HG03175 (cell line): Measurements from ENCODE around the gene FERD3L.

Experiments
- ATAC-seq: cut with Tn5 transposase; IDR thresholded peaks from one replicate; pipeline ENCODE4 v1.9.1; 2021; ENCODE audit warnings: mild to moderate bottlenecking, moderate library complexity; ENCODE audit not compliant: unreplicated experiment

The FERD3L gene

GRCh38 chr7:19117091-19117869 lies 27.9 kb downstream of the FERD3L start, which contains the start of gene TWIST1:
TSS of gene TWIST1 (minus strand) at chr7:19117636. CDS start at chr7:19117321, 315 bp downstream.
- ATAC-seq = peak; percentile 49

GRCh38 chr7:19116121-19117090 lies 28.8 kb downstream of the FERD3L start:
- ATAC-seq = peak; percentile 21

DNA sequence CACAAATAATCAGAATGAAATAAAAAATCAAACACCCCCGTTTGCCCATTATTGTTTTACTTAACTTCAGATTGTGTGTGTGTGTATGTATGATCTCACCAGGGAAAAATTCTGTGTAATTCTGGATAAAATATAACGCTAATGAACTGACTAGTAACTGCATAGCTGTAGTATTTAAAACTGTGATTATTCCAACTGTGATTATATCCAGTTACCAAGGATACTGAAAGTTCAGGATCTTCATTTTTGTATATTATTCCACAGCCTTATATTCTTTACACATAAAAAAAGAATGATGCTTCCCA lies 30.7 kb downstream of the FERD3L start:
- ATAC-seq = no peak

DNA sequence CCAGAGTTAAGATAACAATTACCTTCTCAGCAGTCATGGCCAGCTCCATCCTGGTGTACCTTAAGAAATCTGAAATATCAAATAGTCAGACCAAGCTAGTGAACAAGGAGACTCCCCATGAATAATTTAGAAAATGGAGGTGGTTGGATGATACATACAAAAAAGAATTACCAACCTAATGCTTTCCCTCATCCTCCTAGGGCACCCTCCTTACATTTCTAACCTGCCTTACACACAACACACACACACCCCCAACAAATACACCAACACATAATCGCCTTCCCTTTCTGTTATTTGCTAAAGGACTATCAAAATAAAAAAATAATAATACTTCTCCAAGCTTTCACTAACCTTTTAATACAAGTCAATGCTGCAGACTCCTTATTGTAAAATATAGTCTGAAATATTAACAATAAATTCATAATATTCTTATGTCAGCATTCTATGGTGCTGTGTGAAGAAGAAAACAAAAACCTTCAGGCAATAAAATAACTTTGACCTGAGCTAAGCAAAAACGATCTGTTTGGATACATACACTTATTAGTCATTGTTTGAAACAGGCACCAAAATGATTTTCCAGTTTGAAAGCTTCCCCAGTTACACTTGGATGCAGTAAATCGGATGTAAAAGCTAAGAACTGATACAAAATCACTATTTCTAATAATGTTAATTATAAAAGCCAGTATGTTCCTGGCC lies 31.2 kb downstream of the FERD3L start:
- no peak for ATAC-seq

DNA sequence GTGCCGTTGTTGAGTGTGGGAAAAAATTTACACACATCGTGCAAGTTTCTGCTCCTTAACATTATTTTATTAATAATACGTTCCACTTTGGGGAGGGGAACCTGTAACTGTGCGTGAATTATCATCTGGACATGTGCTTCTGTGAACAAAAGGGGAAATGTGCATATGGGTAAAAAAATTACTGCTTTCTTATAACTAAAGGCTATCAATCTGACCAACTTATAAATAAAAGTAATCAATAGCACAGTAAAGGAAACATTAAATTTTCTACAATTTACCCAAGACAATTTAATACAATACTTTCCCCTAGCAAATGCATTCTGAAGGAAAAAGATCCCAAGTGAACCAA lies 32.2 kb downstream of the FERD3L start:
- ATAC-seq = no peak

DNA sequence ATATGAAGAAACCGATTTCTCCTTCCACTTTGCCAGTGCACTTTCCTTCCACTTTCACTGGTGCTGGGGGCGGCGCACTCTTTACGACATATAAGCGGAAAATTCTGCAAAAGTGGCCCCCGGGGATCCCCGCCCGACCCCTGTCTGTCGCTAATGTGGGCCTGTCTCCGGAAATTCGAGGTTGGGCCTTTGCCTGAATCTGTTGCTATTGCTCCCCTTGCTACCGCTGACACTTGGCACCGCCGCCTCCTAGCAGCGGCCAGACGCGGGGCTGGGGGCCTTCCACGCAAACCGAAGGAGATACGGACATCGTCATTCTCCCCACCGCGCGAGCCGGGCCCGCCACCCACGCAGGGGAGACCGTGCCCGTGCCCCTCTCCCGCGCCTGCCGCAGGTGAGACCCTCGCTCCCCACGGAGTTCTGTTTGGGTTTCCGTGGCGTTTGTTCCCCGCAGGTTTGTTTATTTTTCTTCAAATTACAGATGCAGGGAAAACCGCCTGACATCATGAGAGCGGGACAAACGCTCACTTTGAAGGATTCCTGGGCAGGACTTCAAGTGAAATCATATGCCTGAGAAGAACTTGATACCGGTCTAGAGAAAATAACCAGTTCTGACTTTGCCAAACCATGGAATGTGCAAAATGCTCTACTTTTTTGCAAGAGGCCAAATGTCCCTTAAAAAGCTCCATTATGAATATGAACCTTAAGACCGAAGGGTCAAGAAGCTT lies 32.8 kb downstream of the FERD3L start:
- ATAC-seq = no peak

- ATAC-seq = no peak
Observed at GRCh38 chr7:19111474-19112273, 33.5 kb downstream of the FERD3L start.

DNA sequence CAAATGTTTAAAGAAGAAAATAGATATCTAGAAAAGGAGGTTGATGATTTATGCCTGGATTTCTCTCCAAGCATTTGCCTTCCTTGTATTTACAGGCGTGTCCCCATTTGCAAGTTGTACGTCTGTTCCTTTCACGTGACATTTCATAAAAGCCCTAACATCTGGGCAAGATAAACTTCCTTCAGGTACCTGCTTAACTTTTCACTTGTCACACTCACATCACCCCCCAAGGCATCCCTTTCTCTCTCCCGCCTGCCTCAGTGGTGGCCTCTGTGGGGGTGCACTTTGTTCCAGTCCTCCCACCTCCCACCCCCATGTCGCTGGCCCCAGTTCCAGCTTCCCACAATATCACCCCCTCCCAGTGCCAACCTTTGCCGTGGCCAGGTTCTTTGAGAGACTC lies 34.4 kb downstream of the FERD3L start:
- ATAC-seq = no peak

- no peak for ATAC-seq
Observed at GRCh38 chr7:19110026-19110730, 35.0 kb downstream of the FERD3L start.

GRCh38 chr7:19109000-19109946 lies 35.9 kb downstream of the FERD3L start:
- ATAC-seq = no peak

- ATAC-seq = no peak
Observed at GRCh38 chr7:19107356-19108146, 37.7 kb downstream of the FERD3L start.

GRCh38 chr7:19107081-19107355 lies 38.2 kb downstream of the FERD3L start:
- ATAC-seq = no peak

GRCh38 chr7:19106241-19107080 lies 38.8 kb downstream of the FERD3L start:
- ATAC-seq = no peak

DNA sequence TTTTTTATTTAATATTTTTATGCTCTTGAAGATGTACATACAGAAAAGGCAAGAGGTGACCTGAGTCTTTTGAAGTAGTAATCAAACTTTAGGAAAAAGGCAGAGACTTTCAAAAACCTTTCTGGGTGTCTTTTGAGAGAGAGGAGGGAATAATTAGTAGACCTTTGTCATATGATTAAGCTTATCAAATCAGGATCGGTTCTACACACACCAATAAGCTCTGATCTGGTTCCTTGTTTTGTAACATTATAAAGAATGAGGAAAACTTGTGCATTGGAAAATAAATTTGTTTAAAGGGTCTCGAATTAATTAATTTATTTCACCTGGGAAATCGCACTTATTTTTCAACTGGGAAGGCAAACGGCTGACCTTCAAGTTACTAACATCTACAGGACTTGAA lies 39.7 kb downstream of the FERD3L start:
- ATAC-seq = no peak

- no peak for ATAC-seq
Observed at GRCh38 chr7:19104811-19105210, 40.4 kb downstream of the FERD3L start.

GRCh38 chr7:19102884-19103283 lies 42.3 kb downstream of the FERD3L start:
- no peak for ATAC-seq

- ATAC-seq = no peak
Observed at GRCh38 chr7:19101909-19102308, 43.3 kb downstream of the FERD3L start.
